Fibroblast of skin of right biceps (primary cell): ENCODE results near the gene VDAC1.
"Not testable (repeated sequence)": the region's sequence is repeated elsewhere in the genome, so short reads cannot be mapped to it uniquely, and the experiment has no call there.

Source experiments
- DNase-seq: peaks from one replicate; pipeline ENCODE4 v3.0.0-alpha.2; 2013

The VDAC1 gene

DNA sequence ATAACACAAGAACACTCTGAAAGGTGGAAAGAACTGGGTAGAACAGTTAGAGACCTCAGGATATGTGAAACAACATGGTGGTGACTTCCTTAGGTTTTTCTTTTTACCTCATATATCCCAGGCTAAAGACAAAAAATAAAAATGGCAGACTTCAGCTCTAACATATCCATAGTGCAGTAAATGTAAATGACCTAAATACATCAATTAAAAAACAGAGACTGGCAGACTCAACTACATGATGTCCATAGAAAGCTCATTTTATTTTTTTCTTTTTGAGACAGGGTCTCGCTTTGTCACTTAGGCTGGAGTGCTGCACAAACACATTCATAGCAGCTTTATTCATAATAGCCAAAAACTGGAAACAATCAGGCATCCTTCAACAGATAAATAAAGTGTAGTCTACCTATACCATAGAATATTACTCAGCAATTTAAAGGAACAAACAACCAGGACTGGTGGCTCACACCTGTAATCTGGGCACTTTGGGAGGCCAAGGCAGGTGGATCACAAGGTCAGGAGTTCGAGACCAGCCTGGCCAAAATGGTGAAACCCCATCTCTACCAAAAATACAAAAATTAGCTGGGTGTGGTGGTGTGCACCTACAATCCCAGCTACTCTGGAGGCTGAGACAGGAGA lies 41.2 kb downstream of the VDAC1 start:
- no peak for DNase-seq

GRCh38 chr5:133962801-133963476 lies 41.8 kb downstream of the VDAC1 start:
- DNase-seq: peak; percentile 77

DNA sequence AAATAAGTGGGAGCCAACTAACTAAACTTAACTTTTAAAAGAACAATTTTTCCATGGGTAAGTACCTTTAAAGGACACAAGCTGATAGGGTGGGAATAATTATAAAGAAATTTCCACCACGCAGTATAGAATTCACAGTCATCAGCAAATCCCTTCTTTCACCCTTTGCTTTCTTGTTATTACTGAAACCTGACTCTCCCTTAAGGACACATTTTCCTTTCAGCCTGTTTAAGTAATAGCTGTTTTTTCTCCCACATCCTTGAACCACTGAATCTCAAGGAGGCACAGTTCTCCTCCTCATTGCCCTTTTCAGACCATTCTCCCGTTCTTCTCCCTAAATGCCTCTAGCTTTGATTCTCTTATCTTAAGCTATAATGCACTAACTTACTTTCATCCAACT lies 42.6 kb downstream of the VDAC1 start:
- no peak for DNase-seq

GRCh38 chr5:133959643-133960042 lies 45.1 kb downstream of the VDAC1 start:
- no peak for DNase-seq

DNA sequence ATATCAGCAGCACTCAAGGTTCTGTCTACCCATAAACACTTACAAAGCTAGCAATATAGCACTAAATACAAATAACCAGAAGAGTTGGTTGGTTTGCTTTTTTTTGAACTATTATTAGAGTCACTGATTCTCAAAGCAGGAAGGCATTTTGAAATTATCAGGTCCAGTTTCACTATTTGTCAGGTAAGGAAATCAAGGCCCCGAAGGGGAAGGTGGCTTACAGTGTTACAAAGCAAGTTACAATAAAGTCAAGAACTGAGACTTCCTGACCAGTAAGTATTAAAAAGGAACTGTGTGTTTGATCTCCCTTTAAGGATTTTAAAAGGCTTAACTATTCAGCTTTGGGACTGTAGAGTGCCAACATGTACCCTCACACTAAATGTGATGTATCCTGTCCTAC lies 47.2 kb downstream of the VDAC1 start:
- no peak for DNase-seq

GRCh38 chr5:133957080-133957479 lies 47.7 kb downstream of the VDAC1 start:
- DNase-seq: no peak

DNA sequence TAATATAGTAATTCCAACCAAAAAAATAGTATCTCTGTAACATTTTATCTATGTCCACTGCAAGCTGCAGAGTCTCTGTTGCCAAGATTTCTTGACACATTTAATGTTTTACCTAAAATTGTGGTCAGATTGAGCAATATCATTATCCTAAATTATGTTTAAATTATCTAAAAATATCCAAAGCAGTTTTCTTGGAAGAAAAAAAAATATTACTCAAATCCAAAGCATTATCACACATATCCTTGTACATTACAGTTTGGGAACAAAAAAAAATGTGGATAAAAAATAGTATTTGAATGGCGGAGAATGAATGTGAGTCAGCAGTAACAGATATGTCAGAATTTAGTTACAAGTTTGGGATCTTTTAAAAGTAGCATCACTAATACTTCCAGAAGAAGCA lies 48.6 kb downstream of the VDAC1 start:
- not testable (repeated sequence) for DNase-seq

DNA sequence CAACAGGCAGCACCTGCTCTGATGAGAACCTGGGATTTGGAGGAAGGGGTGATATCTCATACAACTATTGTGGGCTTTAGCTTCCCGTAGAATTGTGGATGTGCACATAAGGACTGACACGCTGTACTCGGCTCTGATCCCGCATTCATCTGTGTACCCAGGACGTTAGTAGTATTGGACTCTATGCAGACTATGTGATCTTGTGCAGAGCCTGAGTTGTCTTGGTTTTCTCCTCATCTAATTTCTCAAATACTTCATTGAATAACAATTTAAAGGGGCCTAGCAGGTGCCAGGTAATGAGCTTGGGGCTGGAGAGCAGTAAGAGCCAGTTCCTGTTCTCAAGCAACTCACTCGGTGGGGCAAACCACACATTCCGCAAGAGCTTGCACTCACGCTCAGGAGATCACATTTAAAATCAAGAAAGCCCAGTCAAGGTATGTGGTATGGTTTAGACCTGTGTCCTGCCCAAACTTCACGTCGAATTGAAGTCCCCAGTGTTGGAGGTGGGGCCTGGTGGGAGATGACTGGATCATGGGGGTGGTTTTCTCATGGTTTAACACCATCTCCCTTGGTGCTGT lies 51.1 kb downstream of the VDAC1 start:
- DNase-seq: no peak

DNA sequence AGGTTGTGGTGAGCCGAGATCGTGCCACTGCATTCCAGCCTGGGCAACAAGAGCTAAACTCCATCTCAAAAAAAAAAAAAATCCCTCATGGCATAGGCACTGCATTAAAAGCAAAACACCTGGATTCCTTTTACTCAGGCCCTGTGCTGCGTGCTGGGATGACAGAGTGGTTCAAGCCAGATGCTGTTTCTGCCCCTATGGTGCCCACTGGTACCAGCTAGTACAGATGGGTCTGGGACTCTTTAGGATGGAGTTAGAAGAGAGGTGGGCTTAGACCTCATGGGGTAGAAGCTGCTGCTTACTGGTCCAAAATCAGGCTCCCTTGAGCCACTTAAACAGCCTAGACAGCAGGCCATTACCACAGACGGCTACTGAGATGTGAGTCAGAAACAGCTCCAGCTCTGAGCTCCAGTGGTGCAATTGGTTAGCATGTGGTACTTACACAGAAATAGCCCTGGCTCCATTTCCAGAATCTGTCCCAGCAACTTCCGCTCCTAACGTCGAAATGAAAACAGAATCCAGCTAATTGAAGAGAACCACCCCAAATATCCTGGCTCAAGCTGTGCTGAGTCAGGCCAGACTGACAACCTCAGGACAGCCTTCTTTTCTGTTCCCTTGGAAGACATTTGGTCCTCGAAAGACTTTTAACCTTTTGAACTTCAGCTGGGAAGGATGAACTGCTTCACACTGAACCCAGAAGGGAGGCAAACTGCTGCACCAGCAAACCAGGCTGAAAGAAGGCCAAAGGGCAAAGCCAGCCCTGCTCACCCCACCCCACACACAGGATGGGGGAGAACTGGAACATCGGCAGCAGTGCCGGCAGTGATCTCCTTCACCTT lies 51.8 kb downstream of the VDAC1 start:
- peak; percentile 81 for DNase-seq

DNA sequence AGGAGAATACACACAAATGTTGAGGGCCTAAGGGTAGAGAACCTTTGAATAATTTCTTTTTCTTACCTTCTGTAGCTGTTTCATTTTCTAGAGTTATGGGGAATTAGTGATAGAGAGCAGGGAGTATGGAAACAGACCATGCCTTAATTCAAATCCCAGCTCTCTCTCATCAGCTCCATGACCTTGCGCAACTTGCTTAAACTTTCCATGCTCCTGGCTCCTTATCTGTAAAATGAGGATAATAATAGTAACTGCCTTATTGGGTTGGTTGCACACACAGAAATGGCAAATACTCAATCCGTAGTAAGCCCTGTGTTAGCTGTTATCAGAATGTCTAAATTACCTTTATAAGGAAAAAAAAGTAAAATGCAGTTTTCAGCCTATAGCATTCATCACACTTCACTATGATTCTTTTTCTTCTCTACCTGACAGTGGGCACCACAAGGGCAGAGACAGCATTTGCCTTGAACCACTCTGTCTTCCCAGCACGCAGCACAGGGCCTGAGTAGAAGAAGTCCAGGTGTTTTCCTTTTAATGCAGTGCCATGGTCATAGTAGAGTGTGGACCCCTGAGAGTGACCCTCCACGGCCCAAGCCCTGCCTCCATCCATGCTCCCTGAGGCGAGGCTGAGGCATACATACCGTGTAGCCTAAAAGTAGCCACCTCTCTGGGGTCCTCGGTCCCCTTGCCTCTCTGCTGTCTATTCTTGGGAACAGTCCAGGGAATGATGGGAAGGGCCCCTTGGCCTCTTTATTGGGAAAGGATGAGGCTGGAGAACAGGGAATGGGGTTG lies 53.8 kb downstream of the VDAC1 start:
- DNase-seq: no peak

DNA sequence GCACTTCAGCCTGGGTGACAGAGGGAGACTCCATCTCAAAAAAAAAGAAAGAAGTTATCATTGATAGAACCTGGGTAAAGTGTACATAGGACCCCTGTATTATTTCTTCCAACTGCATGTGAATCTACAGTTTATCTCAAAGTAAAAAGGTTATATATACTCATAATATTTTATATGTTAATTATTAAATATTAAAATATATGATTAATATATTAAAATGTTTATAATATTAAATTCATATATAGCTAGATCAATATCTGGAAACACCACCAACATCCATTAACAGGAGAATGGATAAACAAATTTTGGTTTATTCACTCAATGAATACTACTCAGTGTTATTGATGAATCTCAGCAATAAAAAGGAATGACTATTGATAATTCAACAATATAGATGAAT lies 56.1 kb downstream of the VDAC1 start:
- no peak for DNase-seq

DNA sequence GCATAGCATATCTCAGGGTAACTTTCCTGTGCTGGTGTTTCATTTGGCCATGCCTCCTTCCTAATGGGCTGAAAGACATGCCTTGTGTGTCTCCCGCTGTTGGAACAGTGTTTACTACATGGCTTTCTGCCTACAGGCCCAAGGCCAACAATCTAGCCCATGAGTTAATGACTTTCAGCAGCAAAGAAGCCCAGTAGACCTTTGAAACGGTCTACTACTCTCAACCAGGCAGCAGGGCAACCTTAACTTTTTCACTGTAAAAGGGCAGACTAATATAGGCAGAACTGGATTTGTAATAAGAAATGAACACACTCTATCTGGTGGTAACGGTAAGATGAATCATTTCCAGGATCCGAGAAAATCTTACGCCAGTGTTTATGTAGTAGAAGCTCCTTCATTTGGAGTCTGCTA lies 57.3 kb downstream of the VDAC1 start:
- DNase-seq: no peak

DNA sequence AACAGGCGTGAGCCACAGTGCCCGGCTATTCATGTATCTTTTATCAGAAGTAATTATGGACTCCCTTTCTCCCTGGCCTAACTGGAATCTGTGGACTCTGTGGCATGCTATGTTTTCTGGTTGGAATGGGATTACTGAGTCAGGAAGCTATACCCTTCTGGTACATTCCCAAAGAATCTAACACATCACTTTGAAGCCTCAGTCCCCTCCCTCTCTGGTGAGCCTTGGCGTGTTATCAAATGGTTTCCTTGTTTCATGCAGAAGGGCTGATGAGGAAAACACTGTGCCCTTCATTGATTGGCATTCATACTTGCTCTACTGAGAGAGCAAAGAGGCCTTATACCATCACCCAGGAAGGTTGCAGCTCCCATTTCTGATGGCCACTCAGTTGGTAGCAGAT lies 59.2 kb downstream of the VDAC1 start:
- peak; percentile 28 for DNase-seq

GRCh38 chr5:133944263-133945185 lies 60.3 kb downstream of the VDAC1 start:
- DNase-seq: peak; percentile 44

DNA sequence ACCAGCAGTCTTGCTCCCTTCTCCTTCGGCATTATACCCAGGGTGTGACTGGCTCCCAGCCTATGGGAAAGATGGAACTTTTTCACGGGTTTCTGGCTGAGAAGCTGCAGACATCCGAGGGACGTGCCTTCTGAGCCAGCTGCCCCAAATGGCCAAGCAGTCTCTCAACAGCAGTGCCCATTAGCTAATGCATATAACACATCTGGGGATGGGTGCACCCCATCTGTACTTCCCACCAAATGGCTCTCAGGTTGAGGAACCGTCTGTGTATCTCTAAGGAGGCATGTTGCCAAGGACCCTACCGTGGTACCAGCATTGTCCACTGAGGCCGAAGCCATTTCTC lies 61.3 kb downstream of the VDAC1 start:
- DNase-seq: no peak

GRCh38 chr5:133942614-133943474 lies 61.9 kb downstream of the VDAC1 start:
- DNase-seq: no peak

GRCh38 chr5:133941456-133942196 lies 63.1 kb downstream of the VDAC1 start:
- DNase-seq: no peak

DNA sequence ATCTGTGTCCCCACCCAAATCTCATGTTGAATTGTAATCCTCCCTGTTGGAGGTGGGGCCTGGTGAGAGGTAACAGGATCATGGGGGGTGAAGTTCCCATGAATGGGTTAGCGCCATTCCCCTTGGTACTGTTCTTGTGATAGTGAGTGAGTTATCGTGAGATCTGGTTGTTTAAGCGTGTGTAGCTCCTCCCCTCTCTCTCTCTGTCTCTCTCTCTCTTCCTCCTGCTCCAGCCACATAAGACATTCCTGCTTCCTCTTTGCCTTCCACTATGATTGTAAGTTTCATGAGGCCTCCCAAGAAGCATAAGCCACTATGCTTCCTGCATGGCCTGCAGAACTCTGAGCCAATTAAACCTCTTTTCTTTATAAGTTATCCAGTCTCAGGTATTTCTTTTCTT lies 65.1 kb downstream of the VDAC1 start:
- no peak for DNase-seq

- DNase-seq: no peak
These were observed 65.8 kb downstream of the VDAC1 start for GRCh38 chr5:133938929-133939328.
